ENCODE results near the gene CAMKK2.
"Not testable (repeated sequence)": the region's sequence is repeated elsewhere in the genome, so short reads cannot be mapped to it uniquely, and the experiment has no call there.

CAMKK2 gene

DNA sequence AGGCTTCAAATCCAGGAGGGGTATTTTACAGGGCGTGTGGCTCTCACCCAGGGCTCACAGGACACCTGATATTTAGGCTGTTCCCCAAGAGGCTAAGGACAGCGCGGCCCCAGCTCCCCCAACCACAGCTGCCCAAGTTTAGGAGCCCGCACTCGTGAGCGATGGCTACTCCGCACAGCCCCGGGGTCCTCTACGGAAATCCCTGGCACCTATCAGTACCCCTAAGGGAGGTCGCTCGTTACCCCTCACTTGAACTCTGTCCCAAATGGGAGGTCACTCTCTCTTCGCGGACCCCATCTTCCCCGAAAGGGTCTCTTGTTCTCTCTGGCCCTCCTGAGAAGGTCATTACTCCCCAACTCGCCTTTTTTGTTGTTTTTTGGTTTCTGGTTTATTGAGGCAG is 87.3 kb downstream of the CAMKK2 start:
- no peak overlapping the region for H3K27ac ChIP-seq (ENCODE audit: low read depth, low read length)
- no peaks in the 10 kb centered on the region for H3K27me3 ChIP-seq (ENCODE audit: control insufficient read depth, insufficient read depth, low read length)
- H3K9me3 ChIP-seq (ENCODE audit: control insufficient read depth, insufficient read depth, low read length): no peaks in the 10 kb centered on the region
- no peaks in the 10 kb centered on the region for H3K36me3 ChIP-seq (ENCODE audit: control insufficient read depth, insufficient read depth, low read length)
- no peaks in the 10 kb centered on the region for H3K4me1 ChIP-seq (ENCODE audit: control insufficient read depth, insufficient read depth, low read length)
- no peak overlapping the region for H3K9ac ChIP-seq (ENCODE audit: low read depth, low read length)
- peak overlapping the region; percentile 74; the same call in 1 of the 2 replicates for H3K4me3 ChIP-seq (ENCODE audit: low read depth, low read length)

DNA sequence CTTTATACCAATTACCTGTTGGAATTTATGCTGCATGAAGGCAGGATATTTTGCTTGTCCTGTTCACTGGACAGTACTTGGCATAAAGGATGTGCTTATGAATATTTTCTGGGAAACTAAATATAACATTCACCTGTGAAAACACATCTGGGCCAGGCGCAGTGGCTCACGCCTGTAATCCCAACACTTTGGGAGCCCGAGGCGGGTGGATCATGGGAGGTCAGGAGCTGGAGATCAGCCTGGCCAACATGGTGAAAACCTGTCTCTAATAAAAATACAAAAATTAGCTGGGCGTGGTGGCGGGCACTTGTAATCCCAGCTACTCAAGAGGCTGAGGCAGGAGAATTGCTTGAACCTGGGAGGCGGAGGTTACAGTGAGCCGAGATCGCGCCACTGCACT is 87.9 kb downstream of the CAMKK2 start:
- not testable (repeated sequence) for H3K36me3 ChIP-seq (ENCODE audit: control insufficient read depth, insufficient read depth, low read length); H3K4me3 ChIP-seq (ENCODE audit: low read depth, low read length); H3K27ac ChIP-seq (ENCODE audit: low read depth, low read length); H3K9ac ChIP-seq (ENCODE audit: low read depth, low read length); H3K27me3 ChIP-seq (ENCODE audit: control insufficient read depth, insufficient read depth, low read length); H3K4me1 ChIP-seq (ENCODE audit: control insufficient read depth, insufficient read depth, low read length); H3K9me3 ChIP-seq (ENCODE audit: control insufficient read depth, insufficient read depth, low read length)

DNA sequence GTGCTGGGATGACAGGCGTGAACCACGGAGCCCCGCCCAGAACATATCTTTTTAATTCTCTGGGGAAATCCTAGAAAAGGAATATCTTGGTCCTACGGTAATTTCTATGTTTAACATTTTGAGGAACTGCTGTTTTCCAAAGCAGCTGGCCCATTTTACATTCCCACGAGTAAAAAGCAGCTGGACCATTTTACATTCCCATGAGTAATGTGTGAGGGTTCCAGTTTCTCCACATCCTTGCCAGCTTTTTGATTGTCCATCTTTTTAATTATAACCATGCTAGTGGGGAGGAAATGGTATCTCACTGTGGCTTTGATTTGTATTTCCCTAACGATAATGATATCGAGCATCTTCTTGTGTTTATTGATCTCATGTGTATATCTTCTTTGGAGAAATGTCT is 91.0 kb downstream of the CAMKK2 start:
- Histone ChIP-seq H3K27ac (ENCODE audit: low read depth, low read length) (no peak overlapping the region), H3K36me3 (ENCODE audit: control insufficient read depth, insufficient read depth, low read length) (no peaks in the 10 kb centered on the region), H3K9me3 (ENCODE audit: control insufficient read depth, insufficient read depth, low read length) (no peaks in the 10 kb centered on the region), H3K4me1 (ENCODE audit: control insufficient read depth, insufficient read depth, low read length) (no peaks in the 10 kb centered on the region), H3K4me3 (ENCODE audit: low read depth, low read length) (no peak overlapping the region), H3K9ac (ENCODE audit: low read depth, low read length) (no peak overlapping the region), H3K27me3 (ENCODE audit: control insufficient read depth, insufficient read depth, low read length) (no peaks in the 10 kb centered on the region)

DNA sequence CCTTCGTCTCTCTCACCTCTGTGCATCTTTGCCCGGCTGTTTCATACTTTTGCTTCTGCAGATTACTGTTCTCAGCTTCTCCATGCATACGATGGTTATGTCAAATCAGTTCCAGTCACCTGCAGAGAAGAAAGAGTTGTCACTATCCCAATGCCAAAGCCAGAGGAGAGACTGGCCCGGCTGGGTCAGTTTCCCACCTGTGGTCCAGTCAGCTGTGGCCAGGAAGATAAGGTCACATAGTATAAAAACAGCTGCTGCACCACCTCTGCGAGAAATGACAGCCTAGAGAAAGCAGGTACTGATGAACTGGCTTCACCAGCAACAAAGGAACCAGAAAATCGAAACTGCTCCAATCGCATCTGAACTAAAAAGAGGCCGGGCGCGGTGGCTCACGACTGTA is 93.0 kb downstream of the CAMKK2 start:
- Histone ChIP-seq H3K36me3 (ENCODE audit: control insufficient read depth, insufficient read depth, low read length) (no peaks in the 10 kb centered on the region), H3K27ac (ENCODE audit: low read depth, low read length) (no peak overlapping the region), H3K9me3 (ENCODE audit: control insufficient read depth, insufficient read depth, low read length) (no peaks in the 10 kb centered on the region), H3K27me3 (ENCODE audit: control insufficient read depth, insufficient read depth, low read length) (no peaks in the 10 kb centered on the region), H3K4me1 (ENCODE audit: control insufficient read depth, insufficient read depth, low read length) (no peaks in the 10 kb centered on the region), H3K9ac (ENCODE audit: low read depth, low read length) (no peak overlapping the region), H3K4me3 (ENCODE audit: low read depth, low read length) (no peak overlapping the region)

DNA sequence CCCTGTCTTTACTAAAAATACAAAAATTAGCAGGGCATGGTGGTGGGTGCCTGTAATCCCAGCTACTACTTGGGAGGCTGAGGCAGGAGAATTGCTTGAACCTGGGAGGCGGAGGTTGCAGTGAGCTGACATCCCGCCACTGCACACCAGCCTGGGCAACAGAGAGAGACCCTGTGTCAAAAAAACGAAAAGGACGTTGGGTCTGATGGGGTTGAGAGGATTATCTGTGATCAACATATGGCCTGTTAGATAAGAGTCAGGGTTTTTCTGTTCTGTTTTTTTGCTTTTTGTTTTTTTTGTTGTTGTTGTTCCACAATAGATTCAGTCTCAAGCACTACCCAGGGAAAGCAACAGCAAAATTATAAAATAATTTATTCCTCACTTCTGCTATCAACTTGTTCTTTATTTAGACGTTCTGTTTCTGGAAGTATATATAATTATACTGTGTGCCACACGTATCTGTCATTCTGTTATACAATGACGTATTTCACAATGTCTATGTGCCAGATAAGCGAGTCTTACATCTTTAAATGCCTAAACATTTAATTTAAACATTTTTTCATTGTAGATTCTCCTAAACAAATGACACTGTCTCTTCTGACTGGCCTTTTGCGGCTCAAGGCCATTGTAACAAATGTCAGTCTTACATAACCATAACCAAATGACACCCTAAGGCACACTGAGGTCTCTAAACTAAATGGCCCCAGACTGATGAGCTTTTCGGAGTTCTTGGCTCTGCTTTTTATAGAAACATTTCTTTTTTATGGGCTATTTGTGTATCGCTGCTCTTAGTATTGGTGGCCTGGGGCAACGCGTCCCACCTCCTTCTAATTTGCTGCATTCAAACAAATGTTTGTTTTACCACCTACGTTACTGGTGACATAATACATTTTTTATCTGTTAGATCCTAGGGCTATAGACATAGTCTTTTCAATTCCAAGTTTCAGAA is 93.8 kb downstream of the CAMKK2 start:
- Histone ChIP-seq H3K27ac (ENCODE audit: low read depth, low read length) (no peak overlapping the region), H3K4me3 (ENCODE audit: low read depth, low read length) (no peak overlapping the region)

DNA sequence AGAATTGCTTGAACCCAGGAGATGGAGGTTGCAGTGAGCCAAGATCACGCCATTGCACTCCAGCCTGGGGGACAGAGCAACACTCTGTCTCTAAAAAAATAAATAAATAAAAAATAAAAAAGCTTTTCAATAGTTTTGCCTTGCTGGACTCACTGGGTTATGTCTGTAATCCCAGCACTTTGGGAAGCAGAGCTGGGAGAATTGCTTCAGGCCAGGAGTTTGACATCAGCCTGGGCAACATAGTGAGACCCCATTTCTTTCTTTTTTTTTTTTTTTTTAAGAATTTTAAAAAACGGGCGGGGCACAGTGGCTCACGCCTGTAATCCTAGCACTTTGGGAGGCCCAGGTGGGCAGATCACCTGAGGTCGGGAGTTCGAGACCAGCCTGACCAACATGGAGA is 95.4 kb downstream of the CAMKK2 start:
- H3K36me3 ChIP-seq (ENCODE audit: control insufficient read depth, insufficient read depth, low read length); H3K27me3 ChIP-seq (ENCODE audit: control insufficient read depth, insufficient read depth, low read length); H3K9ac ChIP-seq (ENCODE audit: low read depth, low read length); H3K4me1 ChIP-seq (ENCODE audit: control insufficient read depth, insufficient read depth, low read length); H3K4me3 ChIP-seq (ENCODE audit: low read depth, low read length); H3K27ac ChIP-seq (ENCODE audit: low read depth, low read length); H3K9me3 ChIP-seq (ENCODE audit: control insufficient read depth, insufficient read depth, low read length): not testable (repeated sequence)

More for the DNA sequence above, 93.8 kb downstream of the CAMKK2 start:
- Histone ChIP-seq H3K27me3 (ENCODE audit: control insufficient read depth, insufficient read depth, low read length) (no peaks in the 10 kb centered on the region), H3K9me3 (ENCODE audit: control insufficient read depth, insufficient read depth, low read length) (no peaks in the 10 kb centered on the region), H3K9ac (ENCODE audit: low read depth, low read length) (no peak overlapping the region), H3K4me1 (ENCODE audit: control insufficient read depth, insufficient read depth, low read length) (no peaks in the 10 kb centered on the region), H3K36me3 (ENCODE audit: control insufficient read depth, insufficient read depth, low read length) (no peaks in the 10 kb centered on the region)

DNA sequence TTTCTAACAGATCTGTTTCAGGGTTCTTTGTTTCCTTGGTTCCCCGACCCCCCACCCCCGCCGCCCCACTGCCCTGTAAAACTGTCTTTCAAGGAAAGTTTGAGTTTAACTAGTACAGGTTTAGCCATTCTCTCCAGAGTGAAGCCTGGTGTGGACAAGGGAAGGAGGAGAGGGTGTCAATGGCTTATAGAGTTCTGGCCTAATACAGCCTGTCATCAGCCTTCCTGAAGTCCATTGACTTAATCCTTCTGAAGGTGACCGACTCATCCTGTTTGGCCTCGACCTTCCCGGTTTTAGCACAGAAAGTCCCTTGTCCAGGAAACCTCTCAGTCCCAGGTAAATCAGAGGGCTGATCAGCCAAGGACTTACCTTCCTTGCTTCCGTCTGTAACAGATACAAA is 97.6 kb downstream of the CAMKK2 start:
- Histone ChIP-seq H3K4me1 (ENCODE audit: control insufficient read depth, insufficient read depth, low read length) (no peaks in the 10 kb centered on the region), H3K9me3 (ENCODE audit: control insufficient read depth, insufficient read depth, low read length) (no peaks in the 10 kb centered on the region), H3K9ac (ENCODE audit: low read depth, low read length) (no peak overlapping the region), H3K27ac (ENCODE audit: low read depth, low read length) (no peak overlapping the region), H3K36me3 (ENCODE audit: control insufficient read depth, insufficient read depth, low read length) (no peaks in the 10 kb centered on the region), H3K27me3 (ENCODE audit: control insufficient read depth, insufficient read depth, low read length) (no peaks in the 10 kb centered on the region), H3K4me3 (ENCODE audit: low read depth, low read length) (no peak overlapping the region)

DNA sequence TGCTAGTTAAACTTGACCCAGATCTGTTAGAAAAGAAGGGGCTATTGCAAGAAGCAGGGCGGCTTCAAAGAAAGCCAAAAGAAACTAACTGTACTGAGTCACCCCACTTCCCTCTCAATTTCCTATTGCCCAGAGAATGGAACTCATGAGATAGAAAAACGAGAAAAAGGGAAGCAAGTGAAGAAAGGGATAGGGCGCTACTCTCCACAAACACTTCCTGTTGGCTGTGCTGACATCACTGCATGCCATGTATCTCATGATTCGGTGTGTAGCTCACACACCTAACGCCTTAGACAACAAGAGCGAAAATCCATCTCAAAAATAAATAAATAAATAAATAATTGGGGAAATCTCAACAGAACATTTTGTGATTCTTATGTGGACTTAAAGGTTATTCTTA is 99.6 kb downstream of the CAMKK2 start:
- H3K9ac ChIP-seq (ENCODE audit: low read depth, low read length): no peak overlapping the region
- no peaks in the 10 kb centered on the region for H3K27me3 ChIP-seq (ENCODE audit: control insufficient read depth, insufficient read depth, low read length)
- H3K4me1 ChIP-seq (ENCODE audit: control insufficient read depth, insufficient read depth, low read length): no peaks in the 10 kb centered on the region
- H3K36me3 ChIP-seq (ENCODE audit: control insufficient read depth, insufficient read depth, low read length): no peaks in the 10 kb centered on the region
- no peaks in the 10 kb centered on the region for H3K9me3 ChIP-seq (ENCODE audit: control insufficient read depth, insufficient read depth, low read length)
- no peak overlapping the region for H3K27ac ChIP-seq (ENCODE audit: low read depth, low read length)
- no peak overlapping the region for H3K4me3 ChIP-seq (ENCODE audit: low read depth, low read length)

DNA sequence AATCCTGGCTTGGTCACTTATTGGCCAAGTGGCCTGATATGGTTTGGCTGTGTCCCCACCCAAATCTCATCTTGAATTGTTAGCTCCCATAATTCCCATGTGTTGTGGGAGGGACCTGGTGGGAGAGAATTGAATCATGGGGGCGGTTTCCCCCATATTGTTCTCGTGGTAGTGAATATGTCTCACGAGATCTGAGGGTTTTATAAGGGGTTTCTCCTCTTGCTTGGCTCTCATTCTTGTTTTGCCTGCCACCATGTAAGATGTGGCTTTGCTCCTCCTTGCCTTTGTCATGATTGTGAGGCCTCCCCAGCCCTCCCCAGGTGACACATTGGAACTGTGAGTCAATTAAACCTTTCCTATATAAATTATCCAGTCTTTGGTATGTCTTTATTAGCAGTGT is 105.4 kb downstream of the CAMKK2 start:
- Histone ChIP-seq H3K27me3 (ENCODE audit: control insufficient read depth, insufficient read depth, low read length) (no peaks in the 10 kb centered on the region), H3K4me1 (ENCODE audit: control insufficient read depth, insufficient read depth, low read length) (no peaks in the 10 kb centered on the region), H3K36me3 (ENCODE audit: control insufficient read depth, insufficient read depth, low read length) (no peaks in the 10 kb centered on the region), H3K9me3 (ENCODE audit: control insufficient read depth, insufficient read depth, low read length) (no peaks in the 10 kb centered on the region), H3K9ac (ENCODE audit: low read depth, low read length) (no peak overlapping the region), H3K27ac (ENCODE audit: low read depth, low read length) (peak overlapping the region; percentile 9), H3K4me3 (ENCODE audit: low read depth, low read length) (no peak overlapping the region)

DNA sequence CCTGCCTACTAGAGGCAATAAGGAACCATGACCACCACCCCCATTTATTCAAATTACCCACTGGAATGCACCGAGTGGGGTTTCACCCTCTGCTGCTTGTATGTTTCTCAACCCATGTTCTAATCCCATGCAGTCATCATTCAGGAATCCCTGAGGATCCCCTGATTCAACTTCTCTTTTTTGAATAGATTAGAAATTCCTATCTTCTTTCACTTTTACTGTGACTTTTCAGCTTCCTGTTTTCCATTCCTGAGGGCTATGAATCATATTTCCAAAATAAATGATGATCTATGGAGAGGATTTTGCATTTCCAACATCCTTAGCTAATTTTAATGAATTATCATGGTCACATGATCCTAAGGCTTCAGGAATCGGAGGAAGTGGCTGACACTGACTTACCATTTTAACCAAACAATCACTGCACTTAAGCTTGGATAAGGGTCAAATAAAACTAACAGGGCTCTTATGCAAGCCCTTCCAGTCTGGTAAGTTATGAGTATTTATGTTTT is 105.9 kb downstream of the CAMKK2 start:
- Histone ChIP-seq H3K27ac (ENCODE audit: low read depth, low read length) (peak overlapping the region; percentile 9), H3K4me3 (ENCODE audit: low read depth, low read length) (no peak overlapping the region)

DNA sequence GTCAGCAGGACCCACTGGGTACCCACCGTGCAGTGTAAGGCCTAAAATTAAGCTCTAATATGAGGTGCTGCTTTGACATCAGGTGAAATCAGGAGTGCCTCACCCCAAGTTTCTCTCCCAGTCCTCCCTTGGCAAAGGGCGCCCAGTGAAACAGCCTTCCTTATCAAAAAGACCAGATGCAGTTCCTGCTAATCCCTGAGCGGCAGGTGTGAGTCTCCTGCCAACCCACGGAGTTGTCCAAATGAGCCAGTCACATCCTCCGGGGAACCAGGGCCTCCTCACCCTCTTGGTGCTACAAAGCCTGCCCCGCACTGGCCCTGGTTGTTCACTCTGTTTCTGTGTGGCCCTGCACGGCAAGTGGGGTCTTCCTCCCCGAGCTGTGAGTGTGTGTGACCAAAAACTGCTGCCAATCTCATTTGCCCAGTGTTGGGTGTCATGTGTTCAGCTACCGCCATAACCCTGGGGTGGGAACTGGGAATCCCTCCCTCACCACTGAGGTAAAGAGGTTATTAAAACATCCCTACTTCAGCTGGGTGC is 106.8 kb downstream of the CAMKK2 start:
- no peak overlapping the region for H3K27ac ChIP-seq (ENCODE audit: low read depth, low read length)
- no peak overlapping the region for H3K9ac ChIP-seq (ENCODE audit: low read depth, low read length)
- no peaks in the 10 kb centered on the region for H3K27me3 ChIP-seq (ENCODE audit: control insufficient read depth, insufficient read depth, low read length)

More for the DNA sequence above, 105.9 kb downstream of the CAMKK2 start:
- no peak overlapping the region for H3K9ac ChIP-seq (ENCODE audit: low read depth, low read length)
- H3K27me3 ChIP-seq (ENCODE audit: control insufficient read depth, insufficient read depth, low read length): no peaks in the 10 kb centered on the region
- no peaks in the 10 kb centered on the region for H3K9me3 ChIP-seq (ENCODE audit: control insufficient read depth, insufficient read depth, low read length)
- H3K4me1 ChIP-seq (ENCODE audit: control insufficient read depth, insufficient read depth, low read length): no peaks in the 10 kb centered on the region
- no peaks in the 10 kb centered on the region for H3K36me3 ChIP-seq (ENCODE audit: control insufficient read depth, insufficient read depth, low read length)

More for the DNA sequence above, 106.8 kb downstream of the CAMKK2 start:
- H3K4me3 ChIP-seq (ENCODE audit: low read depth, low read length): no peak overlapping the region
- no peaks in the 10 kb centered on the region for H3K36me3 ChIP-seq (ENCODE audit: control insufficient read depth, insufficient read depth, low read length)
- H3K9me3 ChIP-seq (ENCODE audit: control insufficient read depth, insufficient read depth, low read length): no peaks in the 10 kb centered on the region
- no peaks in the 10 kb centered on the region for H3K4me1 ChIP-seq (ENCODE audit: control insufficient read depth, insufficient read depth, low read length)

All from HUES48 (cell line).